Measurements from ENCODE around the gene CIDEC. TPM values are rescaled to one million over a fixed set of nuclear protein-coding genes. Genes with fewer than 3 reads are reported as not detected.
"Not testable (repeated sequence)": the region's sequence is repeated elsewhere in the genome, so short reads cannot be mapped to it uniquely, and the experiment has no call there.

The CIDEC gene
- total and polyA plus RNA-seq, 2 donors, result 0.14 to 0.91 TPM

DNA sequence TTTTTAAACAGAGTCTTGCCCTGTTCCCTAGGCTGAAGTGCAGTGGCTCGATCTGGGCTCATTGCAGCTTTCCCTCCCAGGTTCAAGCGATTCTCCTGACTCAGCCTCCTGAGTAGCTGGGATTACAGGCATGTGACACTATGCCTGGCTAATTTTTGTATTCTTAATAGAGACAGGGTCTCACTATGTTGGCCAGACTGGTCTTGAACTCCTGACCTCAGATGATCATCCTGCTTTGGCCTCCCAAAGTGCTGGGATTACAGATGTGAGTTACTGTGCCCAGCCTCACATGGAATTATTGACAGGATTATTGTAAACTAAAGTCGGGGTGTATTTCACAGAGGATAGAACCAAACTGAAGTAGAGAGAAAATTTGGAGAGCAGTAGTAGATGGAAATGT lies 15.7 kb upstream of the CIDEC start:
- H3K9me3 ChIP-seq (ENCODE audit: control insufficient read depth in 2 of 2, insufficient read depth in 1 of 2, low read length in 1 of 2); H3K27ac ChIP-seq (ENCODE audit: low read depth in 1 of 2, low read length in 1 of 2); H3K4me3 ChIP-seq (ENCODE audit: low read length in 2 of 2); DNase-seq (ENCODE audit: low read depth in 6 of 9, low spot score in 9 of 9); H3K27me3 ChIP-seq (ENCODE audit: control insufficient read depth in 2 of 2, insufficient read depth in 1 of 2, low read length in 1 of 2): not testable (repeated sequence)
- H3K4me1 ChIP-seq (ENCODE audit: control insufficient read depth in 2 of 2, insufficient read depth in 2 of 2, low read length in 2 of 2), result peaks cover 2 to 24% of the 10 kb centered on the region in 2 donors
- WGBS, result over 99% methylated on average over 3 of the region's 3 CpGs
- H3K36me3 ChIP-seq (ENCODE audit: control insufficient read depth in 2 of 2, insufficient read depth in 2 of 2, low read length in 1 of 2), result peaks cover 7 to 21% of the 10 kb centered on the region in 2 donors

DNA sequence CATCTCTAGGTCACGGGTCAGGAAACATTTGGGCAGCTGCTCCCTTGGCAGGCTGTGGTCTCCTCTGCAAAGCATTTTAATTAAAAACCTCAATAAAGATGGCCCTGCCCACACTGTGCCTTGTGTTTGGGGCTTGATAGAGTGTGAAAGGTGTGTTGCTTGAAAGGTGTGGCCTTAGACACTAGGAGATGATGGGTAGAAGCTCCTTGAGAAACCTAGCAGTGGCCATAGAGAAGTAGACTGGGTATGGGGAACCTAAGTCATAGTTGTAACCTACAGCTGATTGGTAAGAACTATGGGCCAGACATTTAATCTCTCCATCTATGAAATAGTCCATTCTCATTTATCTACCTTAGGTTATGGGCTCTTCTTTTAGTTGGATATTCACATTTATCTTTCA lies 13.7 kb upstream of the CIDEC start:
- Histone ChIP-seq H3K27ac (ENCODE audit: low read depth in 1 of 2, low read length in 1 of 2) (no peak overlapping the region), H3K9me3 (ENCODE audit: control insufficient read depth in 2 of 2, insufficient read depth in 1 of 2, low read length in 1 of 2) (no peaks in the 10 kb centered on the region), H3K4me1 (ENCODE audit: control insufficient read depth in 2 of 2, insufficient read depth in 2 of 2, low read length in 2 of 2) (peaks cover 2 to 26% of the 10 kb centered on the region in 2 donors), H3K36me3 (ENCODE audit: control insufficient read depth in 2 of 2, insufficient read depth in 2 of 2, low read length in 1 of 2) (peaks cover 7 to 21% of the 10 kb centered on the region in 2 donors), H3K27me3 (ENCODE audit: control insufficient read depth in 2 of 2, insufficient read depth in 1 of 2, low read length in 1 of 2) (no peaks in the 10 kb centered on the region), H3K4me3 (ENCODE audit: low read length in 2 of 2) (no peak overlapping the region)
- 100% methylated on average over 1 of the region's 1 CpG for WGBS
- no peak for DNase-seq (ENCODE audit: low read depth in 6 of 9, low spot score in 9 of 9)

DNA sequence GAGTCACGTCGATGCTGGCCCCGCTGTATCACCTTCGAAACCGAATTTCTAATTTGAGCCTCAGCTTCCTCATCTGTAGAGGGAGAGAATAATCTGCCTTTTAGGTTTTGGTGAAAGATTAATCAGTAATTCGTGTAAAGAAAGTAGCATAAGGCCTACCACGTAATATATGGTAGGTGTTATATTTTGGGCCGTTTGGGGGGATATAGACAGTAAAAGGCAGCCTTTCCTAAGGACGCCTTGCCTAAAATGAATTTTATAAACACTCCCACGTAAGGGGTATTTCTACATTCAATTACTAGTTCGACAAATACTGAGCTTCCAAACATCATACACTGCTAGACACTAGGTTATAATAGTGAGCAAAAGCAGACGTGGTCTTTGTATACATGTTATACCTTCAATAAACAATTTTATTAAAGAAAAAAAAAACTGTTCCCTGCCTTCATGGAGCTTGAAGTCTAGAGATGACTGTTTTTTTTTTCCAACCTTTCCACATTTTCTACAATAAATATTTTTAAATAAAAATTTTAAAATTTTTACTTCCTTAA lies 11.1 kb upstream of the CIDEC start:
- DNase-seq (ENCODE audit: low read depth in 6 of 9, low spot score in 9 of 9), result no peak
- H3K36me3 ChIP-seq (ENCODE audit: control insufficient read depth in 2 of 2, insufficient read depth in 2 of 2, low read length in 1 of 2), result peaks cover 7 to 21% of the 10 kb centered on the region in 2 donors
- peak overlapping the region; percentile 89 to 98 for H3K27ac ChIP-seq (ENCODE audit: low read depth in 1 of 2, low read length in 1 of 2)
- H3K27me3 ChIP-seq (ENCODE audit: control insufficient read depth in 2 of 2, insufficient read depth in 1 of 2, low read length in 1 of 2), result no peaks in the 10 kb centered on the region
- H3K9me3 ChIP-seq (ENCODE audit: control insufficient read depth in 2 of 2, insufficient read depth in 1 of 2, low read length in 1 of 2), result no peaks in the 10 kb centered on the region
- WGBS, result 18% methylated on average over 12 of the region's 12 CpGs
- peak overlapping the region; percentile 79 to 99 for H3K4me3 ChIP-seq (ENCODE audit: low read length in 2 of 2)
- H3K4me1 ChIP-seq (ENCODE audit: control insufficient read depth in 2 of 2, insufficient read depth in 2 of 2, low read length in 2 of 2), result peaks cover 2 to 12% of the 10 kb centered on the region in 2 donors

DNA sequence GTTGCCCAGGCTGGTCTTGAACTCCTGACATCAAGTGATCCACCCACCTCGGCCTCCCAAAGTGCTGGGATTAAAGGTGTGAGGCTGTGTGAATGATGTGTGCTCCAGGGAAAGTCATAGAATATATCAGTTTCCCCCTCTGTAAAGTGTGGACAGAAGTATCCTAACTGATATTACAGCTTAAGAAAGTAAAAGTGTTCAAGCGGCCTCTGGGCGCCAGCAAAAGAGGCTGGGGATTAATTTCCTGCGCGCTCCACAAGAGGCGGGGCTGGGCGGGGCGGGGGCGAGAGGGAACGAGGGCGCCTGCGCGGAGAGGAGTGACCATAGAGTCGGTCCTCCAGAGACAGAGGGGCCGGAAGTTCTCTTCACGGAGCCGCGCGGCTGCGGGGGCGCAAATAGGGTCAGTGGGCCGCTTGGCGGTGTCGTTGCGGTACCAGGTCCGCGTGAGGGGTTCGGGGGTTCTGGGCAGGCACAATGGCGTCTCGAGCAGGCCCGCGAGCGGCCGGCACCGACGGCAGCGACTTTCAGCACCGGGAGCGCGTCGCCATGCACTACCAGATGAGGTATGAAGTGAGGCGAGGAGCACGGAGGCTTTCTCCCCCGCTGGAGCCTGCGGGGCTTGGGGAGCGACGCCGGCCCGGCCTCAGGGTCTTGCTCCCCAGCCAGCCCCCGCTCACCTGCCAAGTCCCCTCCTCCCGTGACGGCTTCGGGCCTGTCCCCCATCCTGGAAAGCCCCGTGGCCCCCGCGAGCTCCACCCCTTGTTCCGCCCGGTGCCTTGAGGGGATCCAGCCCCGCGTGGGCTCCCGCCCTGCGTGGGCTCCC lies 10.4 kb upstream of the CIDEC start, which contains the start of gene JAGN1:
Gene JAGN1, plus strand, starts transcription at position 362 of the 823 bp plus-strand sequence. Its CDS starts 113 bp downstream, at position 475.
- peak within 1 kb of the TSS; percentile 89 to 98 for H3K27ac ChIP-seq (ENCODE audit: low read depth in 1 of 2, low read length in 1 of 2)
- DNase-seq (ENCODE audit: low read depth in 6 of 9, low spot score in 9 of 9), result peak; percentile 73 to 96 (median 90)
- no peaks in the 10 kb centered on the region for H3K27me3 ChIP-seq (ENCODE audit: control insufficient read depth in 2 of 2, insufficient read depth in 1 of 2, low read length in 1 of 2)
- no peaks in the 10 kb centered on the region for H3K9me3 ChIP-seq (ENCODE audit: control insufficient read depth in 2 of 2, insufficient read depth in 1 of 2, low read length in 1 of 2)
- peaks cover 2 to 12% of the 10 kb centered on the region in 2 donors for H3K4me1 ChIP-seq (ENCODE audit: control insufficient read depth in 2 of 2, insufficient read depth in 2 of 2, low read length in 2 of 2)
- under 1% methylated on average over 62 of the region's 62 CpGs for WGBS
- peak within 1 kb of the TSS; percentile 79 to 99 for H3K4me3 ChIP-seq (ENCODE audit: low read length in 2 of 2)
- H3K36me3 ChIP-seq (ENCODE audit: control insufficient read depth in 2 of 2, insufficient read depth in 2 of 2, low read length in 1 of 2), result peaks cover 7 to 21% of the 10 kb centered on the region in 2 donors

DNA sequence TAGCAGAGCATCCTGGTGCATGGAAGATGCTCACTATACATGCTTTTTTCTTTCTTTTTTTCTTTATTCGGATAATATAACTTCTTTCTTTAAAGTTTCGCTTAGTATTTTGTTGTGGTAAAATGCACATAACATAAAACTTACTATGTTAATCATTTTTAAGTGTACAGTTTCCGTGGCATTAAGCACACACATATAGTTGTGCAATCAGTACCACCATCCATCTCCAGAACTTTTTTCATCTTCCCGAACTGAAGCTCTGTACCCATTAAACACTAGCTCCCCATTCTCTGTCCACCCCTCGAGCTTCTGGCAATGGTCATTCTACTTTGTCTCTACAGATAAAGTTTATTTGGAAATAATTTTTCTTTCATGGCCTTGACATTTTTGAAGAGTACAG lies 9.4 kb upstream of the CIDEC start:
- H3K27ac ChIP-seq (ENCODE audit: low read depth in 1 of 2, low read length in 1 of 2), result no peak overlapping the region
- peaks cover 2 to 12% of the 10 kb centered on the region in 2 donors for H3K4me1 ChIP-seq (ENCODE audit: control insufficient read depth in 2 of 2, insufficient read depth in 2 of 2, low read length in 2 of 2)
- no peaks in the 10 kb centered on the region for H3K27me3 ChIP-seq (ENCODE audit: control insufficient read depth in 2 of 2, insufficient read depth in 1 of 2, low read length in 1 of 2)
- H3K4me3 ChIP-seq (ENCODE audit: low read length in 2 of 2), result no peak overlapping the region
- no peak for DNase-seq (ENCODE audit: low read depth in 6 of 9, low spot score in 9 of 9)
- peaks cover 7 to 18% of the 10 kb centered on the region in 2 donors for H3K36me3 ChIP-seq (ENCODE audit: control insufficient read depth in 2 of 2, insufficient read depth in 2 of 2, low read length in 1 of 2)
- H3K9me3 ChIP-seq (ENCODE audit: control insufficient read depth in 2 of 2, insufficient read depth in 1 of 2, low read length in 1 of 2), result no peaks in the 10 kb centered on the region
- 94% methylated on average over 5 of the region's 5 CpGs for WGBS

DNA sequence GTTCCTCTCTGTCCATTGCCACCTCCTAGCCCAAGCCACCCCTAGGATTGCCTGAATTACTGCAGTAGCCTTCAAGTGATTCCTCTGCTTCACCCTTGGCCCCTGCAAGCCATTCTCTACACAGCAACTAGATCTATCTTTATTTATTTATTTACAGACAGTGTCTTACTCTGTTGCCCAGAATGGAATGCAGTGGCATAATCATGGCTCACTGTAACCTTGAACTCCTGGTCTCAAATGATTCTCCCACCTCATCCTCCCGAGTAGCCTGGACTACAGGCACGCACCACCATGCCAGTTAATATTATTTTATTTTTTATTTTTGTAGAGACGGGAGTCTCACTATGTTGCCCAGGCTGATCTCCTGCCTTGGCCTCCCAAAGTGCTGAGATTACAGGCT lies 8.5 kb upstream of the CIDEC start:
- no peak for DNase-seq (ENCODE audit: low read depth in 6 of 9, low spot score in 9 of 9)
- no peak overlapping the region for H3K27ac ChIP-seq (ENCODE audit: low read depth in 1 of 2, low read length in 1 of 2)
- no peaks in the 10 kb centered on the region for H3K27me3 ChIP-seq (ENCODE audit: control insufficient read depth in 2 of 2, insufficient read depth in 1 of 2, low read length in 1 of 2)
- no peaks in the 10 kb centered on the region for H3K9me3 ChIP-seq (ENCODE audit: control insufficient read depth in 2 of 2, insufficient read depth in 1 of 2, low read length in 1 of 2)
- H3K4me1 ChIP-seq (ENCODE audit: control insufficient read depth in 2 of 2, insufficient read depth in 2 of 2, low read length in 2 of 2), result peaks cover 2 to 12% of the 10 kb centered on the region in 2 donors
- peaks cover 7 to 15% of the 10 kb centered on the region in 2 donors for H3K36me3 ChIP-seq (ENCODE audit: control insufficient read depth in 2 of 2, insufficient read depth in 2 of 2, low read length in 1 of 2)
- no peak overlapping the region for H3K4me3 ChIP-seq (ENCODE audit: low read length in 2 of 2)
- WGBS, result 99% methylated on average over 3 of the region's 3 CpGs

DNA sequence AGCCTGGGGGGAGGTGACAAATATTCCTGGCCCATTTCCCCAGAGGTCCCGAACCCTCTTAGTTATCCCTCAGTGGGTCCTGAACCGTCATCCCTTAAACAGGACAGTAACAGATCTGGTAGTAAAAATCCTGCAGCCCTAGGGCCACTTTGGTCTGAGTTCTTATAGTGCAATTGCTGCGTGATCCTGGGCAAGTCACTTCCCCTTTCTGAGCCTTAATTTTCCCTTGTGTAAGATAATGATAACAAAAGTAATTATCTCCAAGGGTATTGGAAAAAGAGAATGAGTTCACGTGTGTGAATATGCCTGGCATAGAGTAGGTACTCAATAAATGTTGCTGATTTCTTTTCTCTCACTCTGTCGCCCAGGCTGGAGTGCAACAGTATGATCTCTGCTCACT lies 7.4 kb upstream of the CIDEC start:
- no peak for DNase-seq (ENCODE audit: low read depth in 6 of 9, low spot score in 9 of 9)
- Histone ChIP-seq H3K9me3 (ENCODE audit: control insufficient read depth in 2 of 2, insufficient read depth in 1 of 2, low read length in 1 of 2) (no peaks in the 10 kb centered on the region), H3K4me1 (ENCODE audit: control insufficient read depth in 2 of 2, insufficient read depth in 2 of 2, low read length in 2 of 2) (peaks cover 2 to 12% of the 10 kb centered on the region in 2 donors), H3K36me3 (ENCODE audit: control insufficient read depth in 2 of 2, insufficient read depth in 2 of 2, low read length in 1 of 2) (peaks cover 0 to 4% of the 10 kb centered on the region in 2 donors), H3K27me3 (ENCODE audit: control insufficient read depth in 2 of 2, insufficient read depth in 1 of 2, low read length in 1 of 2) (no peaks in the 10 kb centered on the region), H3K4me3 (ENCODE audit: low read length in 2 of 2) (no peak overlapping the region), H3K27ac (ENCODE audit: low read depth in 1 of 2, low read length in 1 of 2) (no peak overlapping the region)
- WGBS, result 96% methylated on average over 5 of the region's 5 CpGs

DNA sequence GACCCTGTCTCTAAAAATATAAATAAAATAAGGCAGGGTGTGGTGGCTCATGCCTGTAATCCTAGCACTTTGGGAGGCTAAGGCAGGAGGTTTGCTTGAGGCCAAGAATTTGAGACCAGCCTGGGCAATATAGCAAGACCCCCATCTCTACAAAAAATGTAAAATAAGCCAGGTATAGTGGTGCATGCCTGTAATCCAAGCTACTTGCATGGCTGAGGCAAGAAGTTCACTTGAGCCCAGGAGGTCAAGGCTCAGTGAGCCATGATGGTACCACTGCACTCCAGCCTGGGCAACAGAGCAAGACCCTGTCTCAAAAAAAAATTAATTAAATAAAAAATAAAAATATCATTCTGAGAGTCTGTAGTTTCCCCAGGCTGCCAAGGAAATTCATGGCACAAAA lies 6.3 kb upstream of the CIDEC start:
- Histone ChIP-seq H3K36me3 (ENCODE audit: control insufficient read depth in 2 of 2, insufficient read depth in 2 of 2, low read length in 1 of 2) (no peaks in the 10 kb centered on the region), H3K9me3 (ENCODE audit: control insufficient read depth in 2 of 2, insufficient read depth in 1 of 2, low read length in 1 of 2) (no peaks in the 10 kb centered on the region), H3K27ac (ENCODE audit: low read depth in 1 of 2, low read length in 1 of 2) (no peak overlapping the region), H3K4me1 (ENCODE audit: control insufficient read depth in 2 of 2, insufficient read depth in 2 of 2, low read length in 2 of 2) (peaks cover 0 to 5% of the 10 kb centered on the region in 2 donors), H3K27me3 (ENCODE audit: control insufficient read depth in 2 of 2, insufficient read depth in 1 of 2, low read length in 1 of 2) (no peaks in the 10 kb centered on the region), H3K4me3 (ENCODE audit: low read length in 2 of 2) (no peak overlapping the region)
- DNase-seq (ENCODE audit: low read depth in 6 of 9, low spot score in 9 of 9), result no peak

DNA sequence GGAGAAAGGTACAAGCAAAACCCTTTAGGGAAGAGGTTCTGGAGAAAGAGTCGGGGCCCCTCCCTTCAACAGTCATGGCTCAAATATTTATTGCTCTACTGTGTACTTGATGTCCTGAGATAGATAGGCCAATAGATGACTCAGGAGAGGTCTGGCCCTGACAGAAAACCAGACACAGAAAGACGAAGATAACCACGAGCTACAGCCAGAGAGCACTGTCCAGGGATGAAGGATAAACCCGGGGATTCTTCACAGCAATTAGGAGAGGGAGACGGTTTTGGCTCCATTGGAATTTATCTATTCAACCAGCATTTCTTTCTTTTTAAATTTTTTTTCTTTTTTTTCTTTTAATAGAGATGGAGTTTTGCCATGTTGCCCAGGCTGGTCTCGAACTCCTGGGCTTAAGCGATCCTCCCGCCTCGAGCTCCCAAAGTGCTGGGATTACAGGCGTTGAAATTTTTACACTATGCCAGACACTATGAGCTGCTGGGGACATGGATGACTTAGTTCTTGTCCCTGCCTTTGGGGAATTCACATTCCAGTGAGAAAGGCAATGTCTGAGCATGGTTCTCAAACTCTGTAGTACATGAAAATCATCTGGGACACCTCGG lies 4.6 kb upstream of the CIDEC start:
- 92% methylated on average over 11 of the region's 11 CpGs for WGBS

More for the DNA sequence above, 4.6 kb upstream of the CIDEC start:
- Histone ChIP-seq H3K4me1 (ENCODE audit: control insufficient read depth in 2 of 2, insufficient read depth in 2 of 2, low read length in 2 of 2) (no peaks in the 10 kb centered on the region), H3K27ac (ENCODE audit: low read depth in 1 of 2, low read length in 1 of 2) (no peak overlapping the region), H3K9me3 (ENCODE audit: control insufficient read depth in 2 of 2, insufficient read depth in 1 of 2, low read length in 1 of 2) (no peaks in the 10 kb centered on the region), H3K4me3 (ENCODE audit: low read length in 2 of 2) (no peak overlapping the region), H3K36me3 (ENCODE audit: control insufficient read depth in 2 of 2, insufficient read depth in 2 of 2, low read length in 1 of 2) (no peaks in the 10 kb centered on the region), H3K27me3 (ENCODE audit: control insufficient read depth in 2 of 2, insufficient read depth in 1 of 2, low read length in 1 of 2) (no peaks in the 10 kb centered on the region)
- DNase-seq (ENCODE audit: low read depth in 6 of 9, low spot score in 9 of 9), result no peak
